Measurements from ENCODE around the gene POU5F1.

POU5F1 gene

GRCh38 chr6:31178143-31179041 is 7.9 kb upstream of the POU5F1 start:
- H3K4me3 ChIP-seq (ENCODE audit: low read depth, low read length), result no peak overlapping the region
- TF ChIP-seq, protein P1, sequence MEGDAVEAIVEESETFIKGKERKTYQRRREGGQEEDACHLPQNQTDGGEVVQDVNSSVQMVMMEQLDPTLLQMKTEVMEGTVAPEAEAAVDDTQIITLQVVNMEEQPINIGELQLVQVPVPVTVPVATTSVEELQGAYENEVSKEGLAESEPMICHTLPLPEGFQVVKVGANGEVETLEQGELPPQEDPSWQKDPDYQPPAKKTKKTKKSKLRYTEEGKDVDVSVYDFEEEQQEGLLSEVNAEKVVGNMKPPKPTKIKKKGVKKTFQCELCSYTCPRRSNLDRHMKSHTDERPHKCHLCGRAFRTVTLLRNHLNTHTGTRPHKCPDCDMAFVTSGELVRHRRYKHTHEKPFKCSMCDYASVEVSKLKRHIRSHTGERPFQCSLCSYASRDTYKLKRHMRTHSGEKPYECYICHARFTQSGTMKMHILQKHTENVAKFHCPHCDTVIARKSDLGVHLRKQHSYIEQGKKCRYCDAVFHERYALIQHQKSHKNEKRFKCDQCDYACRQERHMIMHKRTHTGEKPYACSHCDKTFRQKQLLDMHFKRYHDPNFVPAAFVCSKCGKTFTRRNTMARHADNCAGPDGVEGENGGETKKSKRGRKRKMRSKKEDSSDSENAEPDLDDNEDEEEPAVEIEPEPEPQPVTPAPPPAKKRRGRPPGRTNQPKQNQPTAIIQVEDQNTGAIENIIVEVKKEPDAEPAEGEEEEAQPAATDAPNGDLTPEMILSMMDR (IDR thresholded peaks at IDR 0.05; ENCODE audit: low read depth, low read length), result no peak

GRCh38 chr6:31175971-31176370 is 5.5 kb upstream of the POU5F1 start:
- no peak overlapping the region for H3K4me3 ChIP-seq (ENCODE audit: low read depth, low read length)
- peak; percentile 30 for DNase-seq (ENCODE audit: low read depth, low spot score)
- in situ Hi-C loops (cut with HindIII; ENCODE audit: low sequenced_read_pairs), result no loop called here
- TF ChIP-seq, protein P1 (IDR thresholded peaks at IDR 0.05; ENCODE audit: low read depth, low read length), result no peak

More at GRCh38 chr6:31178143-31179041, 7.9 kb upstream of the POU5F1 start:
- in situ Hi-C loops (cut with HindIII; ENCODE audit: low sequenced_read_pairs), result no loop called here
- no peak for DNase-seq (ENCODE audit: low read depth, low spot score)

DNA sequence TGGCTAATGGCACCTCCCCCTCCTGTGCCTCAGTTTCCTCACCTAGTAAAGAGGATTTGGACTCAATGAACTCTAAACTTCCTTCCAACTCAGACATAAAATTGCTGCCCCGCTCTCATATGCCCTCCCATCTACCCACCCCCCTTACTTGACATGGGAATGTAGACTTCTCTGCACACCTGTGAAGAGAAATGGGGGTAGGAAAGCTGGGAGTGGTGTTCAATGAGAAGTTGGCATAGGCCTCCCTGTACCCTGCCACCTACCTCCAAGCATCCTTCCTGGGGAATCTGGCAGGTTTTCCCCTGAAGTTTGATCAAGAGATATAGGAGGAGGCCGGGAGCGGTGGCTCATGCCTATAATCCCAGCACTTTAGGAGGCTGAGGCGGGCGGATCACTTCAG is 3.9 kb upstream of the POU5F1 start:
- in situ Hi-C loops (cut with HindIII; ENCODE audit: low sequenced_read_pairs), result no loop called here
- TF ChIP-seq, protein P1 (IDR thresholded peaks at IDR 0.05; ENCODE audit: low read depth, low read length), result no peak
- no peak for DNase-seq (ENCODE audit: low read depth, low spot score)
- no peak overlapping the region for H3K4me3 ChIP-seq (ENCODE audit: low read depth, low read length)

GRCh38 chr6:31173406-31173805 is 2.9 kb upstream of the POU5F1 start:
- TF ChIP-seq, protein P1 (IDR thresholded peaks at IDR 0.05; ENCODE audit: low read depth, low read length), result no peak
- in situ Hi-C loops (cut with HindIII; ENCODE audit: low sequenced_read_pairs), result no loop called here
- no peak for DNase-seq (ENCODE audit: low read depth, low spot score)
- no peak overlapping the region for H3K4me3 ChIP-seq (ENCODE audit: low read depth, low read length)

- no peak overlapping the region for H3K4me3 ChIP-seq (ENCODE audit: low read depth, low read length)
- in situ Hi-C loops (cut with HindIII; ENCODE audit: low sequenced_read_pairs), result no loop called here
- TF ChIP-seq, protein P1 (IDR thresholded peaks at IDR 0.05; ENCODE audit: low read depth, low read length), result no peak
- no peak for DNase-seq (ENCODE audit: low read depth, low spot score)
Observed at GRCh38 chr6:31172973-31173384, 2.5 kb upstream of the POU5F1 start.

GRCh38 chr6:31171931-31172905 is 1.7 kb upstream of the POU5F1 start:
- TF ChIP-seq, protein P1 (IDR thresholded peaks at IDR 0.05; ENCODE audit: low read depth, low read length), result no peak
- no peak overlapping the region for H3K4me3 ChIP-seq (ENCODE audit: low read depth, low read length)
- no peak for DNase-seq (ENCODE audit: low read depth, low spot score)
- in situ Hi-C loops (cut with HindIII; ENCODE audit: low sequenced_read_pairs), result no loop called here

Data from astrocyte of the spinal cord (primary cell).